Measurements from ENCODE around the gene HMMR. TPM values are rescaled to one million over a fixed set of nuclear protein-coding genes. Genes with fewer than 3 reads are reported as not detected.
"Not testable (repeated sequence)": the region's sequence is repeated elsewhere in the genome, so short reads cannot be mapped to it uniquely, and the experiment has no call there.

The HMMR gene
- total RNA-seq, 6 experiments from 2014 or later = 16.2 to 37.0 (median 32.5) TPM

DNA sequence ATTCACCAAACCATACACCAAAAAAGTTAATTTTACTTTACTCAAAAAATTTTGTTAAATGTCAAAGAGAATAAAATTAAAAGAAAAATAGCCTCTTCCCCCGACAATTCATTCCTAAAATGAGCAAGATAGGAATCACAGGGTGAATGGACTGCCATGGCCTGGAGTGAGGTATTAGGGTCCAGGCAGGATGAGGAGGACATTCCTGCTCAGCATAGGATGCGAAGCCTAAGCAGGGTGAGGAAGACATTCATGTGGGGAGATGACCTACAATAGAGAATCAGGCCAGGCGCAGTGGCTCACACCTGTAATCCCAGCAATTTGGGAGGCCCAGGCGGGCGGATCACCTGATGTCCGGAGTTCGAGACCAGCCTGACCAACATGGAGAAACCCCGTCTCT is 8.9 kb upstream of the HMMR start:
- Mint-ChIP-seq H3K4me1 (ENCODE audit: low read depth) (peaks cover 23% of the 10 kb centered on the region), H3K36me3 (ENCODE audit: low read depth) (peaks cover 63% of the 10 kb centered on the region), H3K27me3 (ENCODE audit: insufficient read depth) (no peaks in the 10 kb centered on the region), H3K9me3 (no peaks in the 10 kb centered on the region), H3K4me3 (no peak overlapping the region), H3K27ac (no peak overlapping the region)
- DNase-seq = no peak
- TF ChIP-seq, protein P1, sequence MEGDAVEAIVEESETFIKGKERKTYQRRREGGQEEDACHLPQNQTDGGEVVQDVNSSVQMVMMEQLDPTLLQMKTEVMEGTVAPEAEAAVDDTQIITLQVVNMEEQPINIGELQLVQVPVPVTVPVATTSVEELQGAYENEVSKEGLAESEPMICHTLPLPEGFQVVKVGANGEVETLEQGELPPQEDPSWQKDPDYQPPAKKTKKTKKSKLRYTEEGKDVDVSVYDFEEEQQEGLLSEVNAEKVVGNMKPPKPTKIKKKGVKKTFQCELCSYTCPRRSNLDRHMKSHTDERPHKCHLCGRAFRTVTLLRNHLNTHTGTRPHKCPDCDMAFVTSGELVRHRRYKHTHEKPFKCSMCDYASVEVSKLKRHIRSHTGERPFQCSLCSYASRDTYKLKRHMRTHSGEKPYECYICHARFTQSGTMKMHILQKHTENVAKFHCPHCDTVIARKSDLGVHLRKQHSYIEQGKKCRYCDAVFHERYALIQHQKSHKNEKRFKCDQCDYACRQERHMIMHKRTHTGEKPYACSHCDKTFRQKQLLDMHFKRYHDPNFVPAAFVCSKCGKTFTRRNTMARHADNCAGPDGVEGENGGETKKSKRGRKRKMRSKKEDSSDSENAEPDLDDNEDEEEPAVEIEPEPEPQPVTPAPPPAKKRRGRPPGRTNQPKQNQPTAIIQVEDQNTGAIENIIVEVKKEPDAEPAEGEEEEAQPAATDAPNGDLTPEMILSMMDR (IDR thresholded peaks at IDR 0.05) = no peak

DNA sequence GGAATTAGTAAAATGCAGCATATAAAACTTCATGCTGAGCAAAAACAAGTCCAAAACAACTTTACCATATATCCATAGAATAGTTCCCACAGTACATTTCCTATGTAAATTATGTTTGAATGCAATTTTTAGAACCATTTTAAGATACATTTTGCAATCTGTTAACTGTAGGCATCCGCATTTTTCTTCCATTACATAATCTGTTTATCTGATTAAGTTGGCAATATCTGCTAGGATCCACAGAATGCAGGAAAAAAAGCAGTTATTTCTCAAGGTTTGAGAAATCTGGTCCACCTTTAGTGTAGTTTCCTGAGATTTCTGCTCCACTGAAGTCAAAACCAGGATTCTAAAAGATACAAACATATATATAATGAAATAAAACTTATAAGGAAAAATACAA is 6.7 kb upstream of the HMMR start:
- peaks cover 44% of the 10 kb centered on the region for H3K36me3 Mint-ChIP-seq (ENCODE audit: low read depth)
- H3K4me1 Mint-ChIP-seq (ENCODE audit: low read depth) = peaks cover 38% of the 10 kb centered on the region
- no peaks in the 10 kb centered on the region for H3K27me3 Mint-ChIP-seq (ENCODE audit: insufficient read depth)
- TF ChIP-seq, protein P1 (IDR thresholded peaks at IDR 0.05) = no peak
- no peak overlapping the region for H3K4me3 Mint-ChIP-seq
- H3K9me3 Mint-ChIP-seq = no peaks in the 10 kb centered on the region
- DNase-seq = peak; percentile 21
- H3K27ac Mint-ChIP-seq = no peak overlapping the region

GRCh38 chr5:163455406-163455805 is 5.0 kb upstream of the HMMR start:
- H3K4me3 Mint-ChIP-seq; H3K9me3 Mint-ChIP-seq; DNase-seq; H3K27me3 Mint-ChIP-seq (ENCODE audit: insufficient read depth); H3K27ac Mint-ChIP-seq: not testable (repeated sequence)
- peaks cover 34% of the 10 kb centered on the region for H3K36me3 Mint-ChIP-seq (ENCODE audit: low read depth)
- H3K4me1 Mint-ChIP-seq (ENCODE audit: low read depth) = peaks cover 46% of the 10 kb centered on the region

DNA sequence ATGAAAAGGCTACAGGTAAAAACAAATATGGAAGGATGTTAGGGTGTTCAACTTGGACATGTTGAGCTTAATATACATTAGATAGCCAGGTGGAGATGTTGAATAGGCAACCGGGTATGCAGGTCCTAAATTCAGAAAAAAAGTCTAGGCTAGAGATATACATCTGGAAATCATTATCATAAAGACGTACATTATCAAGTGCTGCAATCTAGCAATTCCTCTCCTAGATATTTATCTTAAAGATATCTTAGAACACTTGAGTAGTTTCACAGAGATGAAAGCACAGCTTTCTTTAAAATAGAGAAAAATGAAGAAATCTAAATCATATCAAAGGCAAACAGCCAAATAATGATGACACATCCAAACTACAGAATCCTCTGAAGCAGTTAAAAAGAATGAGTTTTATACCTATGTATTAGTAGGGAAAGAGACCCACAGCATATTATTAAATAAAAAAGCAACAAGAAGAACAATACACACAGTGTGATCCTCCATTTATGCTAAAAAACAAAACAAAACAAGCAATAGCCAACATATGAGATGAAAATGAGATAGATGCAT is 4.3 kb upstream of the HMMR start:
- peaks cover 46% of the 10 kb centered on the region for H3K4me1 Mint-ChIP-seq (ENCODE audit: low read depth)
- TF ChIP-seq, protein P1 (IDR thresholded peaks at IDR 0.05) = no peak
- peak overlapping the region; percentile 14; the same call in 1 of the 2 replicates for H3K27ac Mint-ChIP-seq
- H3K27me3 Mint-ChIP-seq (ENCODE audit: insufficient read depth) = no peaks in the 10 kb centered on the region
- peaks cover 29% of the 10 kb centered on the region for H3K36me3 Mint-ChIP-seq (ENCODE audit: low read depth)
- no peaks in the 10 kb centered on the region; the same call in 1 of the 2 replicates for H3K9me3 Mint-ChIP-seq
- no peak overlapping the region for H3K4me3 Mint-ChIP-seq
- no peak for DNase-seq

DNA sequence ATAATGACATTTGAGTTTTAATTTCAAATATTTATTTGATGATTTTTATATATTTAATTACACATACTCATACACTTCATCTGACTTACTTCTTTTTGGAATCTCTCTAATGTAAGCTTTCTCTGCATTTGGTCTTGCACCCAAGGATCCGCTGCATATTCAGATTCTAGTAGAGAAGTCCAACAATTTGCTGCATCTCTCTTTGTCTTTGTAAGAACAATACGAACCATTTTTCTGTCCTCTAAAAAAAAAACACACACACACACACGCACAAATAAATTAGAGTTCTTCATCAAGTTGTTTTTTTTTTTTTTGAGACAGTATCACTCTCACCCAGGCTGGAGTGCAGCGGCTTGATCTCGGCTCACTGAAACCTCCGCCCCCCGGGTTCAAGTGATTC is 3.6 kb upstream of the HMMR start:
- Mint-ChIP-seq H3K36me3 (ENCODE audit: low read depth) (peaks cover 23% of the 10 kb centered on the region), H3K4me3 (no peak overlapping the region), H3K27ac (no peak overlapping the region), H3K27me3 (ENCODE audit: insufficient read depth) (no peaks in the 10 kb centered on the region), H3K9me3 (no peaks in the 10 kb centered on the region; the same call in 1 of the 2 replicates), H3K4me1 (ENCODE audit: low read depth) (peaks cover 48% of the 10 kb centered on the region)
- TF ChIP-seq, protein P1 (IDR thresholded peaks at IDR 0.05) = no peak
- DNase-seq = no peak

- TF ChIP-seq, protein P1 (IDR thresholded peaks at IDR 0.05) = no peak
- DNase-seq = no peak
- peak overlapping the region; percentile 100 for H3K27ac Mint-ChIP-seq
- H3K9me3 Mint-ChIP-seq = no peaks in the 10 kb centered on the region; the same call in 1 of the 2 replicates
- H3K4me1 Mint-ChIP-seq (ENCODE audit: low read depth) = peaks cover 59% of the 10 kb centered on the region
- H3K36me3 Mint-ChIP-seq (ENCODE audit: low read depth) = peaks cover 23% of the 10 kb centered on the region
- peak overlapping the region; percentile 94 for H3K4me3 Mint-ChIP-seq
- H3K27me3 Mint-ChIP-seq (ENCODE audit: insufficient read depth) = no peaks in the 10 kb centered on the region
These were observed 1.6 kb upstream of the HMMR start for GRCh38 chr5:163458778-163459385.

Measured in HFFc6 (cell line).